GM10266 (cell line): ENCODE results near the gene CLDN20.

Experiments used
- DNase-seq: peaks from one replicate; pipeline ENCODE4 v3.0.0; 2012; ENCODE audit errors: extremely low spot score
- TF ChIP-seq, protein P1 (sequence below): IDR thresholded peaks from 2 replicates; pipeline ENCODE4 v1.5.1; 2012; ENCODE audit warnings: mild to moderate bottlenecking, low read depth; ENCODE audit not compliant: control insufficient read depth, insufficient read depth; ENCODE audit errors: missing control alignments

Gene CLDN20

DNA sequence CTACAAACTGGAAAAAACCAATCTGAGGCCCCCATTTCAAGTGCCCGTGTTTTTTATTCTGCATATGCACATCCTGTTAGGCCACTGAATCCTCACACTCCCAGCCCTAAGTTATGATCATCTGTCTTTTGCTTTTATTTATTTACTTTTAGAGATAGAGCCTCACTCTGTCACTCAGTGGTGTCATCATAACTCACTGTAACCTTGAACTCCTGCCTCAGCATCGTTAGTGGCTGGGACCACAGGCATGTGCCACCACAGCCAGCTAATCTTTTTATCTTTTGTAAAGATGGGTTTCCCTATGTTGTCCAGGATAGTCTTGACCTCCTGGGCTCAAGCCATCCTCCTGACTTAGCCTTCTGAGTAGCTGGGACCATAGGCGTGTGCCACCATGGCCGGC lies 29.6 kb upstream of the CLDN20 start:
- DNase-seq = no peak
- TF ChIP-seq, protein P1, sequence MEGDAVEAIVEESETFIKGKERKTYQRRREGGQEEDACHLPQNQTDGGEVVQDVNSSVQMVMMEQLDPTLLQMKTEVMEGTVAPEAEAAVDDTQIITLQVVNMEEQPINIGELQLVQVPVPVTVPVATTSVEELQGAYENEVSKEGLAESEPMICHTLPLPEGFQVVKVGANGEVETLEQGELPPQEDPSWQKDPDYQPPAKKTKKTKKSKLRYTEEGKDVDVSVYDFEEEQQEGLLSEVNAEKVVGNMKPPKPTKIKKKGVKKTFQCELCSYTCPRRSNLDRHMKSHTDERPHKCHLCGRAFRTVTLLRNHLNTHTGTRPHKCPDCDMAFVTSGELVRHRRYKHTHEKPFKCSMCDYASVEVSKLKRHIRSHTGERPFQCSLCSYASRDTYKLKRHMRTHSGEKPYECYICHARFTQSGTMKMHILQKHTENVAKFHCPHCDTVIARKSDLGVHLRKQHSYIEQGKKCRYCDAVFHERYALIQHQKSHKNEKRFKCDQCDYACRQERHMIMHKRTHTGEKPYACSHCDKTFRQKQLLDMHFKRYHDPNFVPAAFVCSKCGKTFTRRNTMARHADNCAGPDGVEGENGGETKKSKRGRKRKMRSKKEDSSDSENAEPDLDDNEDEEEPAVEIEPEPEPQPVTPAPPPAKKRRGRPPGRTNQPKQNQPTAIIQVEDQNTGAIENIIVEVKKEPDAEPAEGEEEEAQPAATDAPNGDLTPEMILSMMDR = no peak

DNA sequence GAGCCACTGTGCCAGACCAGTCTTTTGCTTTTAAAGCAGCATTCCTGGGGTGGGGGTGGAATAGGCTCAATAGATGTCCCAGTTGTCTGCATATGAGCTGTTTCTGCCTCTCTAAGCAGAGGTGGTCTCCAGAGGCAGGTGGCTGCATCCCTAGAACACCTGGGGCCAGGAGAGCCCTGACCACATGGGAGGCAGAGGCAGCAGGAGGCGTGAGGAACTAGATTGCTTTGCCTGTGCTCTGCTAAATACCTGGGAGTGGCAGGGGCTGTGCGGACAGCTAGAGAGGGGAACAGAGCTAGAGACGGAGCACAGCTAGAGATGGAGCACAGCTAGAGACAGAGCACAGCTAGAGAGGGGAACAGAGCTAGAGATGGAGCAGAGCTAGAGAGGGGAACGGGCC lies 29.1 kb upstream of the CLDN20 start:
- TF ChIP-seq, protein P1 = no peak
- DNase-seq = no peak

DNA sequence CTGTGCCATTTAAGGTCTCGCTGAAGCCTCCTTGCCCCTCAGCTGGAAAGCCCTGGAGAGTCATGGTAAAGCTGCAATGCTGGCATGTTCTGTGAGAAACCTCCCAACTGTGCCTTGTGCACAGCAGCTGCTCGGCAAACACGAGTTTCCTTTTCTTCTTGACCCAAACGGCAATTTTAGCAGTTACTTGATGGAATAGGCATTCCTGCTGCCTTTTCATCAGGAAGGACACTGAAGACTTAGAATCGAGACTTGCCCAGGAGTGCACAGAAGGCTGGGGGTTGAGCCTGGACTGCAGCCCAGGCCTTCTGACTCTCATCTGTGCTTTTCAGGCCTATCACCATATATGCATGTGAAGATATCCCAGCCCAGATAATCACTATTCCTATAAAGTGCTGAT lies 28.7 kb upstream of the CLDN20 start:
- no peak for DNase-seq
- TF ChIP-seq, protein P1 = no peak

- TF ChIP-seq, protein P1 = no peak
- no peak for DNase-seq
Observed at GRCh38 chr6:155237613-155238012, 26.2 kb upstream of the CLDN20 start.

DNA sequence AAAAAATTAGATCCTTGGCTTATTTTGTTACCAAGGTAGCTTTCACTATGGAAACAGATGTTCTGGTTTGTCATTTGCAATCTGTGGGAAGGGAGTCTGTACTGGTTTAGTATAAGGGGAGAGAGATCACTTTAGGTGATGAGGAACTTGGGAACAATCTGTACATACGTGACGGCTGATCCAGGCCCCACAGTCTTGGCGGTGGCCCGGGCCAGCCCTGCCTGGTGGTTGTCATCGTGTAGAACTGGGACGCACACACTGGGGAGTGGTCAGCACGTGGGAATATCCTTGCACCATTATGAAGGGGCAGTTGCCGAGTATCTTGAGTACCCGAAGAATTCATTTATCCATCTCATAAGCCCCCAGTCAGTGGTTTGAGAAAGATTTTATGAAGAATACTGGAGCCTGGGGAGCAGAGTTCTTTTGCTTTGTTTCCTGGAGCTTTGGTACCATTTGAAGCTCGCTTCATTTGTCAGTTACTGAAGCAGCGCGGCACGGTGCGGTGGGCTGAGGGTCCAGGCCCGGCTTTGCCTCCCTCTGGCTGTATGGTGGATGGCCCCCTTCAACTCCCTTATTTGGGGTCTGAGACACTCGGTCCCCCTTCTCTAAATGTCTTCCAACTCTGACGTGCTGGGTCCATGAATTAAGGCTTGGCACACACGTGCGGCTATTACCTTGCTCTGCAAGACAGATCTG lies 22.8 kb upstream of the CLDN20 start:
- DNase-seq = no peak
- TF ChIP-seq, protein P1 = no peak

DNA sequence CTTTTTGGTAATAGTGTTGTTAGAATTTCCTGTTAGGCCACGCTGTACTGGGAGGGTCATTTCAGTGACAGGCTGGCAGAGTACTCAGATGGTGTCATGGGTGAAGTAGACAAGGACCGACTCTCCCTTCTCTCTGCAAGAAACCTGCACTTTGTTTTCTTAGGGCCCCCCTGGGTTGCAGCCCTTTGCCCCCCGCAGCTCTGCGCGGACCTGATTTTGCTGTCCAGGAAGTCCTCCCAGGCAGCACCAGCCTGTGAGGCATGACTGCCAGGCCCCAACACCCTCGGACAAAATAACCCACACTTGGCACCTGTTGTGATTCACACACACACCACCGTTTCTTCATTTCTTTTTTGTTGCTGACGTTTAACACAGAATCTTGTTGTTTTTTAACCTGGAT lies 21.8 kb upstream of the CLDN20 start:
- TF ChIP-seq, protein P1 = no peak
- no peak for DNase-seq

DNA sequence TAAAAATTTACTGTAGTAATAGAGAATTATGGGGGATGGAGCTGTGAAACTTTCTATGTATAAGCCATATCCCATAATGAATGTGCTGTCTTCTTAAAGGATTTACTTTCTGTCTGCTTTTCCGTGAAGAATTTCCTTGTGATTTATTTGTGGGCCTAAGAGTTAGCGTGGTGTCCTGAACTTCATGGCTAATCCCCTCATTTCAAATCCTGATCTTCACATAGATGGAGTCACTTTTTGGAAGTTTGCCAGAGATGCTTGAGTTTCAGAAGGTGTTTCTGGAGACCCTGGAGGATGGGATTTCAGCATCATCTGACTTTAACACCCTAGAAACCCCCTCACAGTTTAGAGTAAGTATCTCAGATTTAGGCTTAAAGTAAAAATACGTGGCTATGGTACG lies 19.4 kb upstream of the CLDN20 start:
- TF ChIP-seq, protein P1 = no peak
- no peak for DNase-seq
